B cell (primary cell): ENCODE data around the gene ZMAT5.

Source experiments
- CTCF ChIP-seq: fragments of 200-600 bp; IDR thresholded peaks from one replicate; pipeline ENCODE4 v1.8.0; 2022; ENCODE audit warnings: antibody characterized with exemption, mild to moderate bottlenecking
- EZH2 ChIP-seq: IDR thresholded peaks from 2 replicates; pipeline ENCODE4 v1.6.1; 2012; ENCODE audit warnings: borderline replicate concordance, low read depth, mild to moderate bottlenecking, moderate library complexity, low read length; ENCODE audit not compliant: insufficient read depth, poor library complexity, severe bottlenecking

GRCh38 chr22:29758959-29759358 lies 7.8 kb downstream of the ZMAT5 start:
- TF ChIP-seq CTCF (no peak), EZH2 (no peak)
